Ovary (tissue), 9 donors: Measurements from ENCODE around the gene PATJ. TPM values are rescaled to one million over a fixed set of nuclear protein-coding genes. Genes with fewer than 3 reads are reported as not detected.

Source experiments
- DNase-seq, 5 donors: peaks; one replicate each; pipeline ENCODE4 v3.0.0-alpha.2; 2019 to 2020
- H3K27ac ChIP-seq, 2 donors: fragments of 200-600 bp; one replicate each; pipeline versions ENCODE4 v1.5.1 to v1.8.0; 2019 to 2022
- H3K27me3 ChIP-seq: fragments of 200-600 bp; one replicate; pipeline ENCODE4 v1.8.0; 2022
- H3K36me3 ChIP-seq: fragments of 200-600 bp; sonication (generic); one replicate; pipeline ENCODE4 v1.5.1; 2019
- H3K4me1 ChIP-seq: one replicate; pipeline ENCODE4 v1.8.1; 2013; ENCODE audit warnings: mild to moderate bottlenecking, moderate library complexity; ENCODE audit not compliant: insufficient read depth
- H3K4me3 ChIP-seq: fragments of 200-600 bp; sonication (generic); one replicate; pipeline ENCODE4 v1.5.1; 2017
- H3K9me3 ChIP-seq, 2 donors: fragments of 200-600 bp in 1 of 2; sonication (generic) in 1 of 2; one replicate each; pipeline versions ENCODE4 v1.5.1 to v1.8.1; 2013 to 2019; ENCODE audit warnings: mild to moderate bottlenecking in 1 of 2, moderate library complexity in 1 of 2
- EP300 ChIP-seq: sonication (generic); formaldehyde crosslinking; IDR thresholded peaks from one replicate; pipeline ENCODE4 v1.6.1; 2017; ENCODE audit warnings: antibody characterized with exemption
- POLR2A ChIP-seq: fragments of 450-650 bp; IDR thresholded peaks from one replicate; pipeline ENCODE4 v1.6.1; 2017; ENCODE audit warnings: antibody characterized with exemption, mild to moderate bottlenecking, moderate library complexity
- WGBS, 3 donors: extraction: QIAGEN DNeasy Blood & Tissue Kit in 1 of 3; methylation state at CpG; one replicate each; pipeline versions ENCODE4 v1.1.5 to v1.1.7; 2013 to 2017; 5-methylcytosine and 5-hydroxymethylcytosine counted together
- intact Hi-C, 4 donors: fragments of 100-400 bp; cut with DNase I; formaldehyde crosslinking; loops; one replicate each; pipeline versions ENCODE4 v1.11.0 to v1.15.1; 2022 to 2023
- polyA plus RNA-seq, 2 donors: library from polyadenylated mRNA; stranded (reverse); fragments of 200-250 nt in 1 of 2; fragments of 350-450 nt in 1 of 2; fragmentation: Illumina TruSeq in 1 of 2; extraction: RNeasy Lipid Tissue Mini Kit (QIAGEN cat#74804) in 1 of 2; gene quantifications; one replicate each; pipeline ENCODE4 v1.2.3, GENCODE V29; 2013 to 2014
- total RNA-seq, 7 donors: library from RNA; depleted of rRNA in 2 of 7; stranded (reverse); fragments of >200 nt in 2 of 7; fragmentation: NEBNext Ultra II Directional in 3 of 7; extraction: Animal tissue kit (Norgen Biotek cat#: 25700) in 3 of 7; gene quantifications; one replicate each; pipeline versions ENCODE4 v1.1.0 to v1.2.4, GENCODE V29; 2016 to 2023
- TF ChIP-seq, protein P1 (sequence below), 3 donors: fragments of 450-650 bp in 2 of 3; fragments of 200-600 bp in 1 of 3; IDR thresholded peaks; one replicate each; pipeline versions ENCODE4 v1.5.1 to v1.8.0; 2016 to 2022; ENCODE audit warnings: antibody characterized with exemption in 3 of 3, mild to moderate bottlenecking in 1 of 3
- donor health status: DM: no; HTN: no; CAD: no; lungs with moderate emphysema.
- donor health status: DM: no; HTN: no; CAD: no.
- donor health status: Bipolar disorder and iron deficiency.
- donor health status: DM: yes; HTN: yes; CAD: no.
- donor health status: DM: no; HTN: no; CAD: no.
- donor health status: DM: yes; HTN: yes; CAD: no.

Gene PATJ
- total and polyA plus RNA-seq, 9 donors = 7.6 to 60.1 (median 25.5) TPM

DNA sequence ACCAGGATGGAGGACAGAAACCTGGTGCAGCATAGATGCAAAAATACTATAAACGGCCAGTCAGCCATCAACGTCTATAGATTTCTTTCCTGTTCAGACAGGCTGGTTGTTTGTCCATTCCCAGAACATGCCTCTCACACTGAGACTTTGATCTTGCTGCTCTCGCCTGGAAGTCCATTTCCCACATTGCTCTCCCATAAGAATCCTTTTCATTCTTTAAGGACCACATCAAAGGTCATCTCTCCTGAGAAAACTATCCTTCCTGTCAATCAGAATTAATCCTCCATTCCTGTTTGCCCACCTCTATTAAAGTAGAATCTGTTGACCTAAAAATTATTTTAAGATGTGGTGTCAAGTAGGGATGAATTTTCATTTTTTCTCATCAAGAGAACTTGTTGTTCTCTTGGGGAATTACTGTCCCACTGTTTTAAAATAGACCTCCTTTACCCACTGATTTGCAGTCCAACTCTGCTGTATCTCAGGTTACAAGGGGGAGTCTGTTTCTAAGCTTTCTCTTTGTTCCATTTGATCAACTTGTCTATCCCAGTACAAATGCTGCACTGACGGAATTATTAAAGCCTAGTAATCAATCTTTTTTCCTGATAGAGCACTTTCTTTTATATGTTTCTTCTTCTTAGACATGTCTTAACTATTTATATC is 172.7 kb downstream of the PATJ start:
- no peak for DNase-seq
- no peak for TF ChIP-seq EP300
- H3K9me3 ChIP-seq = no peaks in the 10 kb centered on the region
- WGBS, 3 donors = 64 to 94% (median 83%) methylated on average over 4 of the region's 4 CpGs
- no peak overlapping the region for H3K27ac ChIP-seq
- no peaks in the 10 kb centered on the region for H3K36me3 ChIP-seq
- H3K4me1 ChIP-seq = no peaks in the 10 kb centered on the region
- H3K4me3 ChIP-seq = no peak overlapping the region
- H3K27me3 ChIP-seq = no peaks in the 10 kb centered on the region
- intact Hi-C loops = no loop called here

- Histone ChIP-seq H3K27me3 (no peaks in the 10 kb centered on the region), H3K4me1 (no peaks in the 10 kb centered on the region), H3K36me3 (no peaks in the 10 kb centered on the region), H3K9me3 (no peaks in the 10 kb centered on the region), H3K27ac (no peak overlapping the region), H3K4me3 (no peak overlapping the region)
- no peak for DNase-seq
- TF ChIP-seq POLR2A (no peak), EP300 (no peak)
- TF ChIP-seq, protein P1, sequence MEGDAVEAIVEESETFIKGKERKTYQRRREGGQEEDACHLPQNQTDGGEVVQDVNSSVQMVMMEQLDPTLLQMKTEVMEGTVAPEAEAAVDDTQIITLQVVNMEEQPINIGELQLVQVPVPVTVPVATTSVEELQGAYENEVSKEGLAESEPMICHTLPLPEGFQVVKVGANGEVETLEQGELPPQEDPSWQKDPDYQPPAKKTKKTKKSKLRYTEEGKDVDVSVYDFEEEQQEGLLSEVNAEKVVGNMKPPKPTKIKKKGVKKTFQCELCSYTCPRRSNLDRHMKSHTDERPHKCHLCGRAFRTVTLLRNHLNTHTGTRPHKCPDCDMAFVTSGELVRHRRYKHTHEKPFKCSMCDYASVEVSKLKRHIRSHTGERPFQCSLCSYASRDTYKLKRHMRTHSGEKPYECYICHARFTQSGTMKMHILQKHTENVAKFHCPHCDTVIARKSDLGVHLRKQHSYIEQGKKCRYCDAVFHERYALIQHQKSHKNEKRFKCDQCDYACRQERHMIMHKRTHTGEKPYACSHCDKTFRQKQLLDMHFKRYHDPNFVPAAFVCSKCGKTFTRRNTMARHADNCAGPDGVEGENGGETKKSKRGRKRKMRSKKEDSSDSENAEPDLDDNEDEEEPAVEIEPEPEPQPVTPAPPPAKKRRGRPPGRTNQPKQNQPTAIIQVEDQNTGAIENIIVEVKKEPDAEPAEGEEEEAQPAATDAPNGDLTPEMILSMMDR (IDR thresholded peaks at IDR 0.05) = no peak
- intact Hi-C loops = no loop called here
These were observed 179.2 kb downstream of the PATJ start for GRCh38 chr1:61921435-61921834.

GRCh38 chr1:61922950-61923480 is 180.7 kb downstream of the PATJ start:
- H3K4me1 ChIP-seq = no peaks in the 10 kb centered on the region
- no peaks in the 10 kb centered on the region for H3K27me3 ChIP-seq
- intact Hi-C loops = no loop called here
- no peak for TF ChIP-seq EP300
- no peak for TF ChIP-seq POLR2A
- TF ChIP-seq, protein P1 (IDR thresholded peaks at IDR 0.05) = no peak
- no peaks in the 10 kb centered on the region for H3K9me3 ChIP-seq
- 95 to 98% (median 96%) methylated on average over 3 of the region's 3 CpGs for WGBS, 3 donors
- no peak overlapping the region for H3K27ac ChIP-seq
- no peak overlapping the region for H3K4me3 ChIP-seq
- no peaks in the 10 kb centered on the region for H3K36me3 ChIP-seq
- no peak for DNase-seq

GRCh38 chr1:61925591-61926298 is 183.5 kb downstream of the PATJ start:
- no peak for DNase-seq
- no peaks in the 10 kb centered on the region for H3K9me3 ChIP-seq
- H3K36me3 ChIP-seq = no peaks in the 10 kb centered on the region
- intact Hi-C loops = no loop called here
- no peak for TF ChIP-seq EP300
- TF ChIP-seq, protein P1 (IDR thresholded peaks at IDR 0.05) = no peak
- no peaks in the 10 kb centered on the region for H3K4me1 ChIP-seq
- no peak overlapping the region for H3K27ac ChIP-seq
- H3K4me3 ChIP-seq = no peak overlapping the region
- whole genome bisulfite sequencing, 3 donors = 94 to 99% (median 97%) methylated on average over 1 of the region's 1 CpG
- no peaks in the 10 kb centered on the region for H3K27me3 ChIP-seq

- WGBS, 3 donors = 88 to 90% (median 89%) methylated on average over 3 of the region's 3 CpGs
- H3K27ac ChIP-seq = no peak overlapping the region
- TF ChIP-seq, protein P1 (IDR thresholded peaks at IDR 0.05) = no peak
- H3K27me3 ChIP-seq = no peaks in the 10 kb centered on the region
- no peaks in the 10 kb centered on the region for H3K9me3 ChIP-seq
- no peak for DNase-seq
- no peaks in the 10 kb centered on the region for H3K4me1 ChIP-seq
- no peaks in the 10 kb centered on the region for H3K36me3 ChIP-seq
- intact Hi-C loops = no loop called here
- H3K4me3 ChIP-seq = no peak overlapping the region
These were observed 184.3 kb downstream of the PATJ start for GRCh38 chr1:61926597-61926996.
